GM21447 (cell line): ENCODE measurements around the gene C1GALT1.
"Not testable (repeated sequence)": the region's sequence is repeated elsewhere in the genome, so short reads cannot be mapped to it uniquely, and the experiment has no call there.

Source experiments
- ATAC-seq: cut with Tn5 transposase; IDR thresholded peaks from one replicate; pipeline ENCODE4 v1.9.1; 2021; ENCODE audit not compliant: unreplicated experiment

C1GALT1 gene

GRCh38 chr7:7182156-7183060 lies at the start of gene C1GALT1:
TSS of gene C1GALT1 (plus strand) at chr7:7182544. CDS start at chr7:7234320, 51,776 bp downstream.
- peak; percentile 72 for ATAC-seq

DNA sequence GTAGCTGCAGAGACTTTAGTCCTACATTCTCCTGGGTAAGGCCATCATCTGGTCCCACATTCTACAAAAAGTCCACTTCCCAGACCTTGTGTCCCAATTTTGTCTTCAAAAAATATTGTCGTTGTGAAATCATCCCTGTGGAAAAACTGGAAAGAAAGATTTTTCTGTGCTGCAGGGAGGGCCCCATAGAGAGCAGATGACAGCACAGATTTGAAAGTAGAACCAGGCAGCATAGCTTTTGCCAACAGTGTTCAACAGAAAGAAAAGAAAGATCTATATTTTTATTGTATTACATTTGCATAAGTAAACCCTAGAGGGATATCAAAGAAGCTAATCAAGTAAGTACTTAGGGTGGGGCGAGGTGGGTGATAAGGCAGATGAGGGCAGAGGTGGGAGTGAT lies 48.3 kb upstream of the C1GALT1 start:
- no peak for ATAC-seq

- ATAC-seq = no peak
Measured at GRCh38 chr7:7135074-7135473, 47.3 kb upstream of the C1GALT1 start.

DNA sequence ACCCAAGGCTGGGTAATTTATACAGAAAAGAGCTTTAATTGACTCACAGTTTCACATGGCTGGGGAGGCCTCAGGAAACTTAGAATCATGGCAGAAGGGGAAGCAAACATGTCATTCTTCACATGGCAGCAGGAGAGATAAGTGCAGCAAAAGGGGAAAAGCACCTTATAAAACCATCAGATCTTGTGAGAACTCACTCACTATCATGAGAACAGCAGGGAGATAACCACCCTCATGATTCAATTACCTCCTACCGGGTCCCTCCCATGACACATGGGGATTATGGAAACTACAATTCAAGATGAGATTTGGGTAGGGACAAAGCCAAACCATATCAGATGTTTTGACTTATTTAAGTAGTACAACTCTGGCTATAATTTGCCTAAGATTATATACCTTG lies 46.4 kb upstream of the C1GALT1 start:
- ATAC-seq = not testable (repeated sequence)

DNA sequence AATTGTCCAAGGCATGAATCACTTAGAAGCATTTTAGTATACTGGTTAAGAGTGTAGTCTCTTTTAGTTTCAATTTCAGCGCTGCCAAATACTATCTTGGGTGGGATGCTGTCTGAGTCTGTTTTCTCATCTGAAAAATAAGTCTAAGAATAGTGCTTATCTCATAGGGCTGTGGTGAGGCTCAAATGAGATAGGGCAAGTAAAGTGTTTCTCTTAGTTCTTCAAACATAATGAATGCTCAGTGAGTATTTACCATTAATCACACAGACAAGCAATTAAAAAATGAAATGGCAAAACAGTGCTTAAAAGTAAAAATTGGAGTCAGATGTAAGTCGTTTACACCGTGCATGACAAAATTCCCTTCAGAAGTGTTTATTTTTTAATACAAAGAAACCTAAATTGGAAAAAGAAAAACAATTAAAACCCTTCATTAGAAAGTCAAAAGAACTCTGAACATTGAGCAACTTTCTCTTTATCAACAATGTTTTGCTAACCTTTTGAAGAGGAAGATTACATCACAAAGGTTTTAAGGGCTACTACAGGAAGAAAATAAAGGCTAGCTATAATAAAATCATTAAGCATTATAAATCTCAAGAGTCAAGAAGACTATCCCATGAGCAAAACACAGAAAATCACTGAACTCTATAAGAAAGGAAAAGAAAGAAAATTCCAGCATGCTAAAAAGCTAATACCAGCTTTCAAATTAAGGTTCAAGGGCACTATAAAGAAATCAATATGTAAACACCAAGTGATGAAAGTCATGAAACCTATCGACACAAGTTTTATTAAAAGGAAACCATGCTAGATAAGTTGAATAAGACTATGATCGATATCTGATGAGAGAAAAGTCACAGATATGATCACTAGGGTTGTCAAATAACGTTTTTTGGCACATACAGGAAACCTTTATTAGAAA lies 45.6 kb upstream of the C1GALT1 start:
- no peak for ATAC-seq

- no peak for ATAC-seq
Measured at GRCh38 chr7:7138897-7139296, 43.4 kb upstream of the C1GALT1 start.

- ATAC-seq = not testable (repeated sequence)
Measured at GRCh38 chr7:7143404-7143803, 38.9 kb upstream of the C1GALT1 start.

DNA sequence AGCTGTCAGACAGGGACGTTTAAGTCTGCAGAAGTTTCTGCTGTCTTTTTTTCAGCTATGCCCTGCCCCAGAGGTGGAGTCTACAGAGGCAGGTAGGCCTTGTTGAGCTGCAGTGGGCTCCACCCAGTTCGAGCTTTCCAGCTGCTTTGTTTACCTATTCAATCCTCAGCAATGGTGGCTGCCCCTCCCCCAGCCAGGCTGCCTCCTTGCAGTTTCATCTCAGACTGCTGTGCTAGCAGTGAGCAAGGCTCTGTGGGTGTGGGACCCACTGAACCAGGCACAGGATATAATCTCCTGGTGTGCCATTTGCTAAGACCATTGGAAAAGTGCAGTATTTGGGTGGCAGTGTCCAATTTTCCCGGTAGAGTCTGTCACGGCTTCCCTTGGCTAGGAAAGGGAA lies 37.2 kb upstream of the C1GALT1 start:
- not testable (repeated sequence) for ATAC-seq

DNA sequence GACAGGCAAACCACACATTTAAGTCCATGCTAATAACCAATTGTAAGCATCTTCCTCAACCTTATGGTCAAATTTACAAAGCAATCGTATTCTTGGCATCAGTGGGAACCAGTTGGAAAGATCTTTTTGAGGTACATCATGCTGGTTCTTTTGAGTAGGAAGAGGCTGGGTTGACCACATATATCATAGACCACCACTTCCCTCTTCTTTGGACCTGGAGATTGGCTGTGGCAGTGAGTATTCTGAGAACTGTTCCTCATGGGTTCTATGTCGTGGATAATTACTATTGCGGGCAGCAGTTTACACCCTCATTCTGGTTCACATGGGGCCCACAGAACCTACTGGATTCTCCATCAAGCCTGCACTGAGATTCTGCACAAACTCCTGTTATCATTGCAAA lies 35.5 kb upstream of the C1GALT1 start:
- ATAC-seq = no peak

DNA sequence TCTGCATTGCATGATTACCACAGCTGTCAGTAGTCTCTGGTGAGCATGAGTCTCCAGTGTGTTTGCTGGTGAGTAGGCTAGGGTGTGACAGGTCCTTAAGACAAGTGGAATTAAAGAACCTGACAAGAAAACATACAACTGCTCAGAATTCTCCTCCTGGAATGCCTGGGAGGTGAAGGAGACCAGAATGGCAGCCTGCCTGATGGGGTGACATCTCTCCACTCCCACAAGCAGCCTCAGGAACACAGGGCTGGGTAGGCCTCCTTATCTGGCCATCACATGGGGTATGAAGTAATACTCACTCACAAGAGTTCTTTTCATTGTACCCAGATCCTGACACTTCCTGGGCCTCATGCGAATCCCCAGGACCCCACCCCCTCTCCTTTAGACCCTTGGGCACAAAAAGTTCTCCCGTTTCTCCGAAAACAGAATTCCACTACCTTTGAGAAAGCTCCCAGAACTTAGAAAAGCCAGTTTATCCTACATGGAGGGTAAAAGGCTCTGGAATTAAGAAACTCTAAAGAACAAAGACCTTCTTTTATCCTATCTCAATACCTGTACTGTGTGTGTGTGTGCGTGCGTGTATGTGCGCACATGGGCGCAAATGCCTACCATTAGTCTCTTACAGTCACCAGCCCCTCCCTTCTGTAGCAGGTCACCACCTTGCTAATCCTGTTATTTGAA lies 33.4 kb upstream of the C1GALT1 start:
- ATAC-seq = no peak

DNA sequence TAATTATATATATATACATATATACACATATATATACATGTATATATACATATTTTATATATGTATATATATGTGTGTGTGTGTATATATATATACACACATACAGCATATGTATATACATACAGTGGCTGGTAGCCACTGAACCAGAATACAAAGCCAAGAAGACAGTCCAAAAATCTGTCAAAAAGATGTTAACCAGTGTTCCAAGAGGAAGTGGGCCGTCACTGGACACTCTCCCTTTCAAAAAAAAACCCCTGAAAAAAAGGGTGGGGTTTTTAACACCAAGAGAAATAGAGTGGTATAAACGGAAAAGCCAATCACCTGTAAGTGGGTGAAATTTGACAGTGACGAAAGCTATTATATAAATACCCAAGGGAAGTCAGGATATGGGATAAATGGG lies 31.1 kb upstream of the C1GALT1 start:
- ATAC-seq = no peak

GRCh38 chr7:7151865-7152264 lies 30.5 kb upstream of the C1GALT1 start:
- ATAC-seq = no peak

- no peak for ATAC-seq
Measured at GRCh38 chr7:7152315-7152714, 30.0 kb upstream of the C1GALT1 start.

DNA sequence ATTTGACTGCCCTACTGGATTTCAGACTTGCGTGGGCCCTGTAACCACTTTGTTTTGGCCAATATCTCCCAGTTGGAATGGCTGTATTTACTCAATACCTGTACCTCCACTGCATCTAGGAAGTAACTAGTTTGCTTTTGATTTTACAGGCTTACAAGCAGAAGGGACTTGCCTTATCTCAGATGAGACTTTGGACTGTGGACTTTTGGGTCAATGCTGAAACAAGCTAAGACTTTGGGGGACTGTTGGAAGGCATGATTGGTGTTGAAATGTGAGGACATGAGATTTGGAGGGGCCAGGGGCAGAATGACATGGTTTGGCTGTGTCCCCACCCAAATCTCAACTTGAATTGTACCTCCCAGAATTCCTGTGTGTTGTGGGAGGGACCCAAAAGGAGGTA lies 28.0 kb upstream of the C1GALT1 start:
- not testable (repeated sequence) for ATAC-seq

- no peak for ATAC-seq
Measured at GRCh38 chr7:7156663-7157062, 25.7 kb upstream of the C1GALT1 start.

DNA sequence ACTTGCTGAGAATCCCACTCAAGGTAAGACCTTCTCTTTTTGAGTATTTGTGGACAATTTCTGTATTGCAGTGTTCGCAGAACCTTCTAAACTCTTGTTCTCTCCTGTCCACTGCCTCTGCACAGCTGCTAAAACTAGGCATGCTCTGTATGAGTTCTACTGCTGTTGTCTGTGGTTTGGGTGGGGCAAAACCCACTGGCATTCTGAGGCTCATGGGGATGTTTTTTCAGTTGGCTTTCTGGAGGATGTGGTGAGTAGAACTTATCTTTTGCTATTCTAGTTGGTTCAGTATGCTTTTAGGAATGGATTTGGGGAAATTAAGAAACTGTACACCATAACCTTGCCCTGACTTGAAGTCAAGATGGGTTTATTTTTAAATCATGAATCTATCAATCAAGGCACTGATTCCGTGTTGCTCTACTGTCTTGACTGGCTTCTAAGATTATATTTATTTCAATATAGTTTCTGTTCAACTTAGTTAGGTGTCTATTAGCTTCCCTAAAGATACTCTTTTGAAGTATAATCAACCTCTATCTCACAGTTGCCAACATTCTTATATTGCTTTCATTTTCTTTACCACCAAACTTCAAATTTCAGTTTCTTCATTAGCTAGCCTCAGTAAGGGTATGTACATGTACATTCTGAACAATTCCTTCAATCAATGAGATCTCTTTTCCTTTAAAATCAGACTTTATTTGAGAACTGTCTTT lies 25.0 kb upstream of the C1GALT1 start:
- ATAC-seq = peak; percentile 86

GRCh38 chr7:7157887-7158271 lies 24.5 kb upstream of the C1GALT1 start:
- no peak for ATAC-seq

- ATAC-seq = no peak
Measured at GRCh38 chr7:7159063-7159658, 23.2 kb upstream of the C1GALT1 start.

DNA sequence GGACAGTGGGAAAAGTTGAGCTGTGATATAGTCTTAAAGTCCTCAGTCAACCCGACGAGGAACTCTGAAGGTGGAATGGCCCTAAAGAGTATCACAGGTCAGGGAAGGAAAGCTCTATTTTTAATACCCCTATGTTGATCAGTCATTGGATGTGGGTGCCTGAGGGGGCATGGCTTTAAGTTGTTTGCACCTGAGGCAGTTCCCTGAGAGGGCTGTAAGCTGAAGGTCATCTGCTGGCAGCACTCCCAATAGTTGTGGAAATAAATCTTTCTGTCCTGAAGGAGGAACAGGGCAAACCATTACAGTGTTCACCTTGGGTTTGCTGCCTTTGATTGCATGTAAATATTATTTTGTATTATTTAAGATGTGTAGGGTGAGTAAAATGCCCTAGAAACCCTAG lies 17.8 kb upstream of the C1GALT1 start:
- no peak for ATAC-seq

DNA sequence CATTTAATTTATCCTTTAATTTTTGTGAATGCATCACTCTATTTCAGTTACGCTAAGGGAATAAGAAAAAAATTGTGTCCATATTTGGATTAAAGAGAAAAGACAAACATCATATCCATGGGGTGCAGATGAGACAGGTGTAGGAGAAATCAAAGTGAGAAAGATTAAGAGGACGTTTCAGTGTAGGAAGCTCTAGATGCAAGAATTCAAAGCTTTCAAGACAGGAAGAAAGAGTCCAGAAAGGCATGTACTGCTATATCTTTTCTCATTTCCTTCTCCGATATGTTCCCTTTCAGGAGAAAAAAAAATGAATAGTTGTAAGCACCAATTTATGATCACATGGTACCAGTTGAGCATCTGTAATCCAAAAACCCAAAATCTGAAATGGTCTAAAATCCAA lies 17.0 kb upstream of the C1GALT1 start:
- no peak for ATAC-seq
